Trophoblast cell (in vitro differentiated cells and primary cell): Measurements from ENCODE around the gene GGA3.
A peak's percentile ranks its signal among the peaks of the same experiment; 100 is the strongest.

Source experiments
- DNase-seq, 2 donors: peaks; one replicate each; pipeline ENCODE4 v3.0.0-alpha.2; 2016
- H2AFZ ChIP-seq: 2 replicates; pipeline ENCODE4 v1.6.1; 2013; ENCODE audit warnings: low read length, moderate library complexity, mild to moderate bottlenecking; ENCODE audit not compliant: insufficient read depth, poor library complexity
- H2AK5ac ChIP-seq: 2 replicates; pipeline ENCODE4 v1.6.1; 2013; ENCODE audit warnings: mild to moderate bottlenecking, low read length
- H2BK120ac ChIP-seq: 2 replicates; pipeline ENCODE4 v1.6.1; 2013; ENCODE audit warnings: low read length, mild to moderate bottlenecking, moderate library complexity; ENCODE audit not compliant: insufficient read depth, poor library complexity
- H2BK12ac ChIP-seq: 2 replicates; pipeline ENCODE4 v1.6.1; 2013; ENCODE audit warnings: mild to moderate bottlenecking, low read length, moderate library complexity
- H2BK5ac ChIP-seq: 2 replicates; pipeline ENCODE4 v1.6.1; 2013; ENCODE audit warnings: low read length, low read depth, moderate library complexity, mild to moderate bottlenecking; ENCODE audit not compliant: poor library complexity
- H3K14ac ChIP-seq: 2 replicates; pipeline ENCODE4 v1.6.1; 2013; ENCODE audit warnings: mild to moderate bottlenecking, low read length
- H3K18ac ChIP-seq: 2 replicates; pipeline ENCODE4 v1.6.1; 2013; ENCODE audit warnings: mild to moderate bottlenecking, low read length
- H3K23ac ChIP-seq: 2 replicates; pipeline ENCODE4 v1.6.1; 2013; ENCODE audit warnings: low read length
- H3K27ac ChIP-seq: 2 replicates; pipeline ENCODE4 v1.5.1; 2013; ENCODE audit warnings: low read depth, mild to moderate bottlenecking, inconsistent platforms, low read length, moderate library complexity
- H3K27me3 ChIP-seq: 2 replicates; pipeline ENCODE4 v1.6.1; 2013; ENCODE audit warnings: inconsistent platforms, mild to moderate bottlenecking, low read length, moderate library complexity; ENCODE audit not compliant: insufficient read depth
- H3K36me3 ChIP-seq, 2 experiments: 1 replicate in 1 of 2; 2 replicates in 1 of 2; pipeline ENCODE4 v1.6.1; 2013; ENCODE audit warnings: low read length in 2 of 2, mild to moderate bottlenecking in 2 of 2, moderate library complexity in 1 of 2; ENCODE audit not compliant: insufficient read depth in 2 of 2, control insufficient read depth in 1 of 2
- H3K4ac ChIP-seq: 2 replicates; pipeline ENCODE4 v1.6.1; 2013; ENCODE audit warnings: low read depth, mild to moderate bottlenecking, low read length, moderate library complexity
- H3K4me1 ChIP-seq, 2 experiments: 1 replicate in 1 of 2; 2 replicates in 1 of 2; pipeline ENCODE4 v1.6.1; 2013; ENCODE audit warnings: low read length in 2 of 2, mild to moderate bottlenecking in 2 of 2, moderate library complexity in 1 of 2; ENCODE audit not compliant: insufficient read depth in 2 of 2, control insufficient read depth in 1 of 2
- H3K4me2 ChIP-seq: 2 replicates; pipeline ENCODE4 v1.6.1; 2013; ENCODE audit warnings: inconsistent platforms, mild to moderate bottlenecking, low read length, moderate library complexity
- H3K4me3 ChIP-seq: 2 replicates; pipeline ENCODE4 v1.5.1; 2013; ENCODE audit warnings: mild to moderate bottlenecking, low read depth, low read length, inconsistent platforms
- H3K79me1 ChIP-seq: one replicate; pipeline ENCODE4 v1.6.1; 2013; ENCODE audit warnings: low read length
- H3K79me2 ChIP-seq: 2 replicates; pipeline ENCODE4 v1.6.1; 2013; ENCODE audit warnings: low read length, mild to moderate bottlenecking; ENCODE audit not compliant: control insufficient read depth, insufficient read depth, poor library complexity
- H3K9ac ChIP-seq: 2 replicates; pipeline ENCODE4 v1.6.1; 2013; ENCODE audit warnings: mild to moderate bottlenecking, low read length
- H3K9me3 ChIP-seq: 2 replicates; pipeline ENCODE4 v1.6.1; 2013; ENCODE audit warnings: low read depth, mild to moderate bottlenecking, control low read depth, inconsistent platforms, low read length; ENCODE audit not compliant: insufficient read depth
- H4K12ac ChIP-seq: 2 replicates; pipeline ENCODE4 v1.6.1; 2013; ENCODE audit warnings: low read depth, mild to moderate bottlenecking, low read length, moderate library complexity
- H4K8ac ChIP-seq: 2 replicates; pipeline ENCODE4 v1.6.1; 2013; ENCODE audit warnings: low read depth, mild to moderate bottlenecking, low read length, moderate library complexity
- H4K91ac ChIP-seq: one replicate; pipeline ENCODE4 v1.6.1; 2013; ENCODE audit warnings: low read depth, mild to moderate bottlenecking, low read length, moderate library complexity
- WGBS: extraction: QIAGEN DNeasy Blood & Tissue Kit; methylation state at CpG from one replicate; pipeline ENCODE4 v1.1.7; 2013; ENCODE audit warnings: missing lambda C conversion rate; ENCODE audit not compliant: insufficient read length, insufficient coverage; ENCODE audit errors: extremely low coverage; 5-methylcytosine and 5-hydroxymethylcytosine counted together

GGA3 gene

DNA sequence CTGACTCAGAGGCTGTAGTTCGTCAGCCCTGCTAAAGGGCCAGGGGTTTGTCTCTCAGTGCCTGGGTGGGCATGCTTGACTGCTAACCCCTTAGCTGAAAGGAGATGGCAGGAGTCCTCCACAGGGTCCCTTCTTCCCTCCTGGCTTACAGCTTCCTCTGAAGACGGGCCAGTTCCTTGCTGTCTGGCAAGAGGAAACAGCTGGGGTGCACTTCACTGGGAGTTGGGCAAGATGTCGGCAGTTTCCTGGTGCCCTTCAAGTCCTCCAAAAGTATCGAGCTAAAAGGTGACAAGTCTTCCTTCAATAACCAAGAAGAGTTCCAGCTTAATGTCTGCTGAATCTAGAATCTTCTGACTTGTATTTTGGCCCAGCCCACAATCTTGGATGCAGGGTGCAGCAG, 32.6 kb downstream of the GGA3 start:
- Histone ChIP-seq H3K36me3 (peaks cover 66 to 73% of the 10 kb centered on the region in 2 experiments), H3K9ac (no peak overlapping the region), H3K4ac (no peak overlapping the region), H3K9me3 (no peaks in the 10 kb centered on the region), H4K8ac (no peak overlapping the region), H2AK5ac (no peak overlapping the region), H4K91ac (no peak overlapping the region), H3K79me2 (no peaks in the 10 kb centered on the region), H3K4me1 (no peaks in the 10 kb centered on the region), H4K12ac (no peak overlapping the region), H3K79me1 (no peaks in the 10 kb centered on the region), H3K14ac (no peak overlapping the region), H3K4me3 (no peak overlapping the region), H3K18ac (no peak overlapping the region), H2BK120ac (no peak overlapping the region), H3K27ac (no peak overlapping the region), H3K23ac (no peak overlapping the region), H3K27me3 (no peaks in the 10 kb centered on the region), H2BK12ac (no peak overlapping the region), H3K4me2 (no peak overlapping the region), H2BK5ac (no peak overlapping the region), H2AFZ (no peak overlapping the region)
- no peak for DNase-seq
- WGBS: no CpG with 5 or more reads among the region's 4 CpGs

DNA sequence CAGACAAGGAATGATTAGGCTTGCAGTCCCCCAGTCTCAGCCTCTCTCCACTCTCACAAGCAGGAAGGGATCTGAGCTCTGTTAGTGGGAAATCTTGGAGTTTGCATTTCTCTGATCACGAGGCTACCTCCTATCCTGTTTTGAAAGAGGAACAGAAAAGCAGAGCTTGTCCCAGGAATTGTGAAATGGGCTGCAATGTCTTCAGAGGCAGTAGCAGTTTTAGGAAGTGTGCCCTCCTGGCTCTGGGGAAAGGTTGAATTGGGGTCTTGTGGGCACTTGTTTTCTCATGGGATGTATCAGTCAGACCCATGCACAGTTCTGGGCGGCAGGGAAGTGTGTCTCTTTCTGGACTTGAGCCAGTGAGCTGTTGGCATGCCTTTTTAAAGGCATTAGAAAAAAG, 33.1 kb downstream of the GGA3 start:
- Histone ChIP-seq H3K9ac (no peak overlapping the region), H2BK5ac (no peak overlapping the region), H3K18ac (no peak overlapping the region), H4K8ac (no peak overlapping the region), H3K79me1 (no peaks in the 10 kb centered on the region), H3K23ac (no peak overlapping the region), H2BK12ac (no peak overlapping the region), H3K4me3 (no peak overlapping the region), H3K9me3 (no peaks in the 10 kb centered on the region), H3K4me2 (no peak overlapping the region), H4K91ac (no peak overlapping the region), H2AK5ac (no peak overlapping the region), H3K27me3 (no peaks in the 10 kb centered on the region), H3K14ac (no peak overlapping the region), H3K79me2 (no peaks in the 10 kb centered on the region), H2AFZ (no peak overlapping the region), H3K36me3 (peaks cover 66 to 73% of the 10 kb centered on the region in 2 experiments), H3K27ac (no peak overlapping the region), H3K4me1 (no peaks in the 10 kb centered on the region), H3K4ac (no peak overlapping the region), H4K12ac (no peak overlapping the region), H2BK120ac (no peak overlapping the region)
- peak in 1 of 2 donors; percentile 37 for DNase-seq
- no CpG with 5 or more reads among the region's 2 CpGs for WGBS

DNA sequence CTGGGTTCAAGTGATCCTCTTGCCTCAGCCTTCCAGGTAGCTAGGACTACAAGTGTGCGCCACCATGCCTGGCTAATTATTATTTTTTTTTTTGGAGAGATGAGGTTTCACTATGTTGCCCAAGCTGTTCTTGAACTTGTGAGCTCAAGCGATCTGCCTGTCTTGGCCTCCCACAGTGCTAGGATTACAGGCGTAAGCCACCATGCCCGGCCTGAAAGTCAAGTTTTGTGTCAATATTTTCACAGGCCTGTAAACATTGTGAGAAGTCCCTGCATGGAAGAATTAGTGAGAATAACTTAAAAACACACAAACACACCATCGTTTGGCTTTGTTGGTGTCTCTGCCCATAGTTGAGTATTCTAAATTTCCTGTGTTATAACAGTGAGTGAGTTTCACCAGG, 33.7 kb downstream of the GGA3 start:
- no peak overlapping the region for H4K8ac ChIP-seq
- H3K27ac ChIP-seq: no peak overlapping the region
- no peaks in the 10 kb centered on the region for H3K9me3 ChIP-seq
- no peak overlapping the region for H2BK5ac ChIP-seq
- no peak for DNase-seq
- no peaks in the 10 kb centered on the region for H3K79me2 ChIP-seq
- H3K4me3 ChIP-seq: no peak overlapping the region
- no peak overlapping the region for H2AFZ ChIP-seq
- H2AK5ac ChIP-seq: no peak overlapping the region
- no peak overlapping the region for H4K91ac ChIP-seq
- H3K14ac ChIP-seq: no peak overlapping the region
- no peak overlapping the region for H3K4ac ChIP-seq
- no peak overlapping the region for H3K18ac ChIP-seq
- no CpG with 5 or more reads among the region's 5 CpGs for WGBS
- no peak overlapping the region for H3K23ac ChIP-seq
- H3K79me1 ChIP-seq: no peaks in the 10 kb centered on the region
- no peak overlapping the region for H3K4me2 ChIP-seq
- no peak overlapping the region for H3K9ac ChIP-seq
- no peak overlapping the region for H2BK12ac ChIP-seq
- peaks cover 62 to 69% of the 10 kb centered on the region in 2 experiments for H3K36me3 ChIP-seq
- no peaks in the 10 kb centered on the region for H3K4me1 ChIP-seq
- no peaks in the 10 kb centered on the region for H3K27me3 ChIP-seq
- H2BK120ac ChIP-seq: no peak overlapping the region
- H4K12ac ChIP-seq: no peak overlapping the region

DNA sequence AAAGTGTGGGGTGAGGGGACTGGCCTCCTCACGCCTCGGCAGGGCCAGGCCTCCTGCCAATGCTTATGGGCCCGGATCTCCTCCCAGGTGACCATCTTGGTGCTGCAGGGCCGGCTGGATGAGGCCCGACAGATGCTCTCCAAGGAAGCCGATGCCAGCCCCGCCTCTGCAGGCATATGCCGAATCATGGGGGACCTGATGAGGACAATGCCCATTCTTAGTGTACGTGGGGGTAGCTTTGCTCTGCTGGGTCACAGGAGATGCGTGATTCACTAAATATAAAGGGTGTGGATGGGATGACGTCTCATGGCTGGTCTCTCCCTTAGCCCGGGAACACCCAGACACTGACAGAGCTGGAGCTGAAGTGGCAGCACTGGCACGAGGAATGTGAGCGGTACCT, 36.4 kb downstream of the GGA3 start:
- Histone ChIP-seq H2BK12ac (no peak overlapping the region), H3K27me3 (no peaks in the 10 kb centered on the region), H3K4ac (no peak overlapping the region), H3K14ac (no peak overlapping the region), H3K4me2 (no peak overlapping the region), H3K36me3 (peaks cover 40 to 52% of the 10 kb centered on the region in 2 experiments), H3K4me3 (no peak overlapping the region), H4K8ac (no peak overlapping the region), H2BK120ac (no peak overlapping the region), H3K18ac (no peak overlapping the region), H4K91ac (no peak overlapping the region), H3K9me3 (no peaks in the 10 kb centered on the region), H2AK5ac (no peak overlapping the region), H2BK5ac (no peak overlapping the region), H4K12ac (no peak overlapping the region), H3K79me2 (no peaks in the 10 kb centered on the region), H3K23ac (no peak overlapping the region), H3K27ac (no peak overlapping the region), H2AFZ (no peak overlapping the region), H3K79me1 (no peaks in the 10 kb centered on the region), H3K4me1 (no peaks in the 10 kb centered on the region), H3K9ac (no peak overlapping the region)
- WGBS: no CpG with 5 or more reads among the region's 14 CpGs
- DNase-seq: no peak
